HG02870 (cell line): ENCODE results near the gene MARCHF10.
"Not testable (repeated sequence)": the region's sequence is repeated elsewhere in the genome, so short reads cannot be mapped to it uniquely, and the experiment has no call there.

Source experiments
- ATAC-seq: cut with Tn5 transposase; IDR thresholded peaks from one replicate; pipeline ENCODE4 v1.9.1; 2021; ENCODE audit warnings: mild to moderate bottlenecking, moderate library complexity; ENCODE audit not compliant: unreplicated experiment

MARCHF10 gene, protein sequence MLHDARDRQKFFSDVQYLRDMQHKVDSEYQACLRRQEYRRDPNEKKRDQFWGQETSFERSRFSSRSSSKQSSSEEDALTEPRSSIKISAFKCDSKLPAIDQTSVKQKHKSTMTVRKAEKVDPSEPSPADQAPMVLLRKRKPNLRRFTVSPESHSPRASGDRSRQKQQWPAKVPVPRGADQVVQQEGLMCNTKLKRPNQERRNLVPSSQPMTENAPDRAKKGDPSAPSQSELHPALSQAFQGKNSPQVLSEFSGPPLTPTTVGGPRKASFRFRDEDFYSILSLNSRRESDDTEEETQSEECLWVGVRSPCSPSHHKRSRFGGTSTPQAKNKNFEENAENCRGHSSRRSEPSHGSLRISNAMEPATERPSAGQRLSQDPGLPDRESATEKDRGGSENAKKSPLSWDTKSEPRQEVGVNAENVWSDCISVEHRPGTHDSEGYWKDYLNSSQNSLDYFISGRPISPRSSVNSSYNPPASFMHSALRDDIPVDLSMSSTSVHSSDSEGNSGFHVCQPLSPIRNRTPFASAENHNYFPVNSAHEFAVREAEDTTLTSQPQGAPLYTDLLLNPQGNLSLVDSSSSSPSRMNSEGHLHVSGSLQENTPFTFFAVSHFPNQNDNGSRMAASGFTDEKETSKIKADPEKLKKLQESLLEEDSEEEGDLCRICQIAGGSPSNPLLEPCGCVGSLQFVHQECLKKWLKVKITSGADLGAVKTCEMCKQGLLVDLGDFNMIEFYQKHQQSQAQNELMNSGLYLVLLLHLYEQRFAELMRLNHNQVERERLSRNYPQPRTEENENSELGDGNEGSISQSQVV

DNA sequence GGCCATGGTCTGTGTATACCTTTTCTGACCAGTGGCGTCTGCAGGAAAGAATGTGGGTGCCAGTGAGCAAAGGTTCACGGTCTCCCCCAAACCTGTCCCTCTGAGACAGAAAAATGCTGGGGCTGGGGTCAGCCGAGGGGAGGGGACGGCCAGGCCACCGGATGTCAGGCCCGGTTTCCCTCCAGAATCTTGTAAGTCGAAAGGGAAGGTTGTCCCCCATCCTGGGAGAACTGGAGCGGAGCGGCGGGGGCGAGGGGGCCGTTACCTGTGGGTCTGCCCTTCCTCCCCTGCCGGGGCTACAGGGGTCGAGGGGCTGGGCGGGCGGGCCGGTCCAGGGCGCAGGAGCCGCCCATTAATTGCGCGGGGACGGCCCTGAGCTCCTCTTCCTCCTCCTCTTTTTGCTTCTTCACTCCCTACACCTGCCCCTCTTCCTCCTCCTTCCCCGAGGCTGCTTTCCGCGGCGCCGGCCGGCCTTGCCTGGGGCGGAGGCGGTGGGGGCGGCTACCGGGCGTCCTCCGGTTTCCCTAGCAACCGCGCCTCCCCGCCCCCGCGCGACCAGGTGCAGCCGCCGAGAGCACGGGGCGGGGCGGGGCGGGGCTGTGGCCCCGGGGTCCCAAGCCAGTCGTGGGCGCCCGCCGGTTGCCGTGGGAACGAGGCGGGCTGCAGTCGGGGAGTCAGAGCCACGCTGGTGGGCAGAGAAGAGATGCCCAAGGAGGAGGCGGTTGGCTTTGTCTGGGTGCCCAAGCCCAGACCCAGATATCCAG is at the start of gene MARCHF10:
Gene MARCHF10, minus strand, starts transcription at position 503 of the 764 bp plus-strand sequence. CDS start 6,579 bp downstream, outside the sequence.
- no peak for ATAC-seq

DNA sequence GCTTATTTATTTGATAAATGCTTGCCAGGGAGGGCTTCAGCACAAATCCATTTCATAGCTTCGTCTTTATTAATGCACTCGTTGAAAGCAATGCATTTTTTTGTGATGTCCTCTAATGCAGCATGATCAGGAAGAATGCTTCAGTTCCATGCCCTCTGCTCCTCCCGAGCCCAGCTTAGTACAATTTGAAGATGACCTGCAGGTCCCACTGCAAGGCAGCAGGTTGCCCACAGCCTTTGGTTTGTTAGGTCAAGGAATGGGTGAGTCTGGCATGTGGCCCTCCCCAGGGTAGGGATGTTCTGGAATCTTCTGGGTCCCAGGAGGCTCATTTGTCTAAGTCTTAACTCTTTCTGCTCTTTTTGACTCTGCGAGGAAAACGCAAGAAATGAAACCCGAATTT is 49.4 kb upstream of the MARCHF10 start:
- ATAC-seq: no peak

DNA sequence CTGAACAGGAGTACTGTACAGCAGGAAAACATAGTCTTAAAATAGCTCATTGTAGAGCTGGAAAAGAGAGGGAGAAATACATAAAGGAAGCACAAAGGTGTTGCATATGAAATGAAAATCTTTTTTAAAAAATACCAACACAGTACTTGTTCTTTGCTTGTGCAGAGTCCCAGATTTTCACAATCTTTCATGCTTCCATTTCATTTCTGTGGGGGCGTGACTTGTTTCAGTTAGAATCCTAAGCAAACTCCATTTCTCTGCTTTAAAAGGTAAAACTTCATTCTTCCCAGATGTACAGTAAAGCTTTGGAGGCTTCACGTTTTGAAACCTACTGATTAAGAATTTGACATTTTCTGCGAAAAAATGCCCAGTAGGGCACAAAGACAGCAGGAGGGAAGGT is 48.5 kb upstream of the MARCHF10 start:
- no peak for ATAC-seq

DNA sequence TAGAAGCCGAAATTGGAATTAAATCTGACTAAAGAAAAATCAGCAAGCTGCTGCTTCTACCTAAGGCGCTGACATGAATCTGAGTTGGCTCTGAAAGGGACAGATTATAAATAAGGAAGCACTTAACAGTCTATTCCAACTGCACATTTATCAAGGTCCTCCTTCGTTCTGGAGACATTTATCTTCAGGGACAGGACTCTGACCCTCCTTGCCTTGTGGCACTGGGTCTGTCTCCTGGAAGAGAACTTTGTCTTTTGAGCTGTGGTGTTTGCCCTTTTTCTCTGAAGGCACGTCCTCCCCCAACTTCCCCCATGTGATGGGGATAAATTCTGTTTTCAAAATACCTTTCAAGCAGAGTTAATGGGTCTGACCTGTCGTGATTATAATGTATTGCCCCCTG is 47.0 kb upstream of the MARCHF10 start:
- no peak for ATAC-seq

DNA sequence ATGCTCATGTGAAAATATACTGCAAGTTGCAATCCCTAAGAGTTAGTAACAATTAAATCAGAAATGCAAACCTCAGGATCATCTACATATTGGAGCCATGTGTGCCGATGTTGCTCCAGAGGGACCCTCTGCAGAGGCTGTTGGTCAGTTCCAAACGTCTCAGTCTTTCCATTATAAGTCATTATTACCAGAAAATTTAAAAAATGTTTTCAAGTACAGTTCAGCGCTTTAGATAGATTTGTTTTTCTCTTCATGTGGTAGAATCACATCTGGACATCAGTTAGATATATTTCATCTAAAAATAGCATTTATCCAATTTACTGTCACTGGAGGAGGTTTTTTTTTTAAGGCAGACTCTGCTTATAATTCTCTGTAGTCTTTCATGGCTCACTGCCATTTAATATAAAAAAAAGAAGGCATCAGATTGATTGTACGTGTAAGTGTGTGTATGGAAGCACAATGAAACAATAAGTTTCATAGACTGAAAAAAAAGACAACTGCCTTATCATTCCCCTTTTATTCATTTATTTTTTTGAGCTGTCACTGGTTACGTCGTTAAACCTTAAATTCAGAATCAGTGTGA is 46.1 kb upstream of the MARCHF10 start:
- no peak for ATAC-seq

DNA sequence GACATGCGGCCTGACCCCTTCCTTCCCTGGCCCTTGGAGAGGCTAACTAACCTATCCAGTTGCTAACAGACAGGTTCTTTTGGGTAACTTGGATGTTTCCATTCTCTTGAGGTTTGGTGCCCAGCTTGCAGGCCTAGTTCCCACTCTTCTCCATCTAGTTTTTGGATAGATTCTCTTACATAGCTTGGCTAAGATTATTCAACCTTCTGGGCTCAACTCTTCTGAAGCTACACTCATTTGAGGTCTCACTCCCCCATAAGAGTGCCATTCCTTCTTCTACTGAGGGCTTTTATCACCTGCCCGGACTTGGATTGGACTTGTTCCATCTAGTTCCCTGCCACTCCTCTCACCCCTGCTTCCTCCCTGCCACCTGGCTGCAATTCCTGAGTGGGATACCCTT is 44.1 kb upstream of the MARCHF10 start:
- no peak for ATAC-seq

DNA sequence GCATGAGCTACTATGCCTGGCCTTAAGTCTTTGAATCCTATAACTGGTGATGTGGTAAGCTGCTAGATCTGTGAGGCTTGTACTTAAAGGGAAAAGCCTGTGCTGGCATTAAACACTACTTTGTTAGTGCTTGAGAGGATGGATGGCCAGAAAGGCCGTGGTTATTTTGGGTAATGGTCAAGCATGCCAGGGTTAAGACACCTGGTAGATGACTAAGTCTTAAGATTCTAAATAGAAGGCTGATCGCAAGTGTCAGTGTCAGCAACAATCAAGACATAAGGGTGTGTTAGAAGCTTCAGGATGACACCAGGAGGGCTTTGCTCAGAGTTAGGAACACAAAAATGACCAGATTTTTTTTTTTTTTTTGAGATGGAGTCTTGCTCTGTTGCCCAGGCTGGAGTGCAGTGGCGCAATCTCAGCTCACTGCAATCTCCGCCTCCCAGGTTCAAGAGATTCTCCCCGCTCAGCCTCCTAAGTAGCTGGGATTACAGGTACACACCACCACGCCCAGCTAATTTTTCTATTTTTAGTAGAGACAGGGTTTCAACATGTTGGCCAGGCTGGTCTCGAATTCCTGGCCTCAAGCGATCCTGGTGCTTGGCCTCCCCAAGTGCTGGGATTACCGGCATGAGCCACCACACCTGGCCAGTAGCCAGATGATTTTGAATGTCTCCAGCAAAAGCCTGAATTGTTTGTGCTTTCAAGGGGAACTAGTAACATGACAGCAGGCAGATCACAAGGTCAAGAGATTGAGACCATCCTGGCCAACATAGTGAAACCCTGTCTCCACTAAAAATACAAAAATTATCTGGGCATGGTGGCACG is 41.7 kb upstream of the MARCHF10 start:
- not testable (repeated sequence) for ATAC-seq

DNA sequence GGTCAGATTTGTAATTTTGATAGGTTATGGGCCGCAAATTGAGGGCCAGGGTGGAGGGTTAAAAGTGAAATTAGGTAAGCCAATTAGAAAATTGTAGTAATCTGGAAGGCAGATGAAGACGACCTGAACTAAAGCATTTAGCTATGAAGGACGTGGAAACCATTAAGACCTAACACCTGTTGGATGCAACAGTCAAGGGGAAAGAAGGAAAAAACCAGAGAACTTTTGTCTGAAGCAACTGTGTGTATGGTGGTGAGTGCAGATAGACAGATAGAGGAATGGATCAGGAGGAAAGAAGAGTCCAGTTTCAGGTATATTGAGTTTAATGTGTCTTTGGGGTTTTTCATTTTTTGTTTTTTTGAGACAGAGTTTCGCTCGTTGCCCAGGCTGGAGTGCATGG is 40.2 kb upstream of the MARCHF10 start:
- ATAC-seq: no peak

DNA sequence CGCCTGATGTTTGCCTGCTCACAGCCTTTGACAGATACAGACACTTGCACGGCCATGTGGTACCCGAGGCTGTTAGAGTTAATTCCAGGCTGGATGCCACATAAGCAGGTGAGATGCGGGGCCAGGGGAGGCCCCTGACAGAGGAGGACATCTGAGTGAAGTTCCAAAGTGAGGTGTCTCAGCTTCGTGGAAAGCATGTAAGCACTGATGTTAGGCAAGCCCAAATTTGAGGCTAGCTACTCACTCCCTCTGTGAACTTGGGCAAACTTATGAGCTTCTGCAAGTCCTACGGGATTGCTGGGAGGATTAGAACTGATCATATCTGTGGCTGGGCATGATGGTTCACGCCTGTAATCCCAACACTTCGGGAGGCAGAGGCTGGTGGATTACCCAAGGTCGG is 39.3 kb upstream of the MARCHF10 start:
- ATAC-seq: no peak

DNA sequence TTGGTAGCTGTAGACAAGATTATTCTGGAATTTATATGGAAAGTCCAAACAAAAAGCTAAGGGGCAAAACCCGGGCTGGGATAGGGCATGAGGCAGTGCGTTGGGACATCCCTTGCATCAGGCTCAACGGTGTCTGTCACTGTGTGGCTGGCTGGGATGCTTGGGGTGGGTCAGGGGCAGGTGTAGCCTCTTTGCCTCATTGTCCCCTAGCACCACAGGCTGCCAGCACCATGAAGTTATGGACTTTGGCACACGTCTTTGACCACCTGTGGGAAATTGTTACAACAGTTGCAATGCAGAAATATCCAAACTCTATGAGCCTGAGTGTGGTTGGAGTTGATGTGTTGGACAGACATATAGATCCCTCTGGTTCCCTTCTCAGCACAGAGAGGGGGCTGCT is 32.8 kb upstream of the MARCHF10 start:
- ATAC-seq: no peak

DNA sequence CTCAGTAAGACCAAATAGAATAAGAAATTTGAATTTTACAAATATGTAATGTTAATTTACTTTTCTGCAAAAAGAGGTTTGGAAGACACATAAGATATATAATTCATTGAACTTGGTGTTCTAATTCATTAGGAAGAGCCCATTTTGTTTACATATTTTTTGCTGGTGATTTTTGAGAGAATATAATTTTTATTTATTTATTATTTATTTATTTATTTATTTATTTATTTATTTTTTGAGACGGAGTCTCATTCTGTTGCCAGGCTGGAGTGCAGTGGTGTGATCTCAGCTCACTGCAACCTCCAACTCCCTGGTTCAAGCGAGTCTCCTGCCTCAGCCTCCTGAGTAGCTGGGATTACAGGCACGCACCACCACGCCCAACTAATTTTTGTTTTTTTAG is 25.7 kb upstream of the MARCHF10 start:
- ATAC-seq: not testable (repeated sequence)

DNA sequence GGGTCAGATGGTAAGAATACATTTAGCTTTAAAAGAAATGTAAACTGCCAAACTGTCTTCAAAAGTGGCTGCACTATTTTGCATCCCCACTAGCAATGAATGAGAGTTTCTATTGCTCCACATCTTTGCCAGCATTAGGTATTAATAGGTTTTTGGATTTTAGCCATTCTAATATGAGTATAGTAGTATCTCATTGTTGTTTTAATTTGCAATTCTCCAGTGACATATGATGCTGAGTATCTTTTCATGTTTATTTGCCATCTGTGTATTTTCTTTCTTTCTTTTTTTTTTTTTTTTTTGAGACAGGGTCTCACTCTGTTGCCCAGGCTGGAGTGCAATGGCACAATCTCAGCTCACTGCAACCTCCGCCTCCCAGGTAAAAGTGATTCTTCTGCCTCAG is 24.3 kb upstream of the MARCHF10 start:
- no peak for ATAC-seq

DNA sequence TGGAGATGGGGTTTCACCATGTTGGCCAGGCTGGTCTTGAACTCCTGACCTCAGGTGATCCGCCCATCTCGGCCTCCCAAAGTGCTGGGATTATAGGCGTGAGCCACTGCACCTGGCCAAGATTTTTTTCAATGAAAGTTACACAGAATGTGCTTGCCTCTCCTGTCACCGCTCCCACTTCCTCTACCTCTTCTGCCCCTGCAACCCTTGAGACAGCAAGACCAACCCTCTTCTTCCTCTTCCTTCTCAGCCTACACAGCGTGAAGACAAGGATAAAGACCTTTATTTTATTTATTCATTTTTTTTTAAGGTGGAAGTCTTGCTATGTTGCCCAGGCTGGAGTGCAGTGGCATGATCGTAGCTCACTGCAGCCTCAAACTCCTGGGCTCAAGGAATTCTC is 23.0 kb upstream of the MARCHF10 start:
- ATAC-seq: not testable (repeated sequence)

DNA sequence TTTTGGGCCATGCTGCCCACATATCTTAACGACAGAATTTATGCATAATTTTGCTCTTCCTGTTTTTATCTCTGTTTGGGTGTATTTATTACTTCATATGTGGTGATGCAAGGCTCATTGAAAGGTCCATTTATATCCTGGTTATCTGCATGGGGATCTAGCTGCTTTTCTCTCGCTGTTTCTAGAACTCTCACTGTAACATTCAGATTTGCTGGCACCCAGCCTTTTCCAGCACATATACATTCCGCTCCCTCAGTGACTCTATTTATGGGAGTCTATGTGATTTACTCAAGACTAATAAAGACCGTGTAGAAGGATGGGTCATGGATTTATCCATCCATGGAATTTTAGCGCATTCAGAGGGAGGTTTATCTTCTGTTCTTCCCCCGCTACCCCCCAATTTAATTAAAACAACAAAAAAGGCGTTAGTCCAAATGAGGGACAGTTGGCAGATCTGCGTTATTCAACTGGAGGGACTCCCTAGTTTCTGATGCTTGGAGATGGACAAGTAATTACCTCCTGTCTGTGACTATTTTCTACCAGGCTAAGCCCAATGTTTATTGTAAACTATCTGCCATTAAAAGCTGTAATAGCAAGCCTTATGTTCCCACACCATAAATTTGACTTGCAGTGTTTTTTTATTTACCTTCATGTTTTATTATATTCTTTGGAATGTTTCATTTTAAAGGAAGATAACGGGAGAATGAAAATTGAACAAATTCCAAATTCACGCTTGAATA is 19.8 kb upstream of the MARCHF10 start:
- ATAC-seq: no peak

DNA sequence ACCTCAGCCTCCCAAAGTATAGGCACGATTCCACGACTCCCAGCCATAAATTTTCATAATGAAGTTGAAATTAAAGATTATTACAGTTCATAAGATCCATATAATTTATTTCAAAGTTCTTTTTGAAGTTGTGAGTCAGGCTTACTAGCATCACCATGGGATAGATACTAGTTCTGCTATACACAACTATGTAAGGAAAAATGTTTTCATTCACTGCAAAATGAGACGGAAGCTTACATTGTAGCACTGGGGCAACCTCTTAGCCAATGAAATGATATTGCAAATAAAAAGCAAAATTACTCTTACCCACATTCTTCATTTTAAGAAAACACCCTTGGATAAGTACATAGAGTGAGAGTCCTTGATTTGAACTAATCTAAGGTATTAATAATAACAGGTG is 18.8 kb upstream of the MARCHF10 start:
- ATAC-seq: no peak

DNA sequence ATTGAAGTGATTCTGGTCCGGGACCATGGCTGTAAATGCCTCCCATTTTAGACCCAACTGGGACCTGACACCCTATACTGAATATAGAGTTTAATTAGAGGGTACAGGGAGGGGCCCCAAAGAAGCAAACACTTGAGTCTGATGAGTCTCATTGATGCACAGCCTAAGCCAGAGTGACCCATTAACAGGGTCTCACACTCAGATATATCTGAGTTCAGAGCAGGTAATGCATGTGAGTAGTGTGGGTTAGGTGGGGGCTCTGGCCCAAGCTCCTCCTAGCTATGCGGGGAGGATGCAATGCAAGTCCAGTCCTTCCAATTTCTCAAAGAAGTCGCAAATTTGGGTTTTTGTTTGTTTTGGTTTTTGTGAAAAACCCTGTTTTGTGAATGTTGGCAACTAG is 17.1 kb upstream of the MARCHF10 start:
- ATAC-seq: no peak

DNA sequence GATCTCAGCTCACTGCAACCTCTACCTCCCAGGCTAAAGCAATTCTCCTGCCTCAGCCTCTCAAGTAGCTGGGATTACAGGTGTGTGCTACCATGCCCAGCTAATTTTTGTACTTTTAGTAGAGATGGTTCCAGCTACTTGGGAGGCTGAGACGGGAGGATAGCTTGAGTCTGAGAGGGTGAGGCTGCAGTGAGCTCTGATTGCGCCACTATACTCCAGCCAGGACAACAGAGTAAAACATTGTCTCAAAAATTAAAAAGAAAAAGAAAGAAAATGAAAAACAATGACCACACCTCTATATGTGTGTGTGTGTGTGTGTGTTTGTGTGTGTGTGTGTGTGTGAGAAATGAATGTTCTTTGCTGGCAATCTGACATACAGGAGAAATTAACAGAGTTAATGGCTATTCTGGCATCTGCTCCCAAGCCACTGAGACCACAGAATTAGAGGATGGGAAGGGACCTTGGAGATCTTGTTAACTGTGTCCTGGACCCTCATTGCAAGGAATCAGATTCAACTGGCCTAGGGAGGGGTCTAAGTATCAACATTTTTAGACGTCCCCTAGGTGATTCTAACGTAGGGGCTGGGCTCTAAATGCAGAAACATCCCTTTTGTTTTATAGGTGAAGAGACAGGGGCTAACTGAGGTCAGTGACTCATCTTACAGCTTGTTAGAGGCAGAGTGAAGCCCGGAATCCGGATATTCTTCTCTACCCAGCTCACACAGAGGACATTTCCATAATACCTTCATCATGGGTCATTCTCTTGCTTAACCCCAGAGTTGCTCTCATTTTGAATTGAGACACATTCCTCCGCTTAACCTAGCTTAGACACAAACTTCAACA is 16.4 kb upstream of the MARCHF10 start:
- ATAC-seq: no peak

DNA sequence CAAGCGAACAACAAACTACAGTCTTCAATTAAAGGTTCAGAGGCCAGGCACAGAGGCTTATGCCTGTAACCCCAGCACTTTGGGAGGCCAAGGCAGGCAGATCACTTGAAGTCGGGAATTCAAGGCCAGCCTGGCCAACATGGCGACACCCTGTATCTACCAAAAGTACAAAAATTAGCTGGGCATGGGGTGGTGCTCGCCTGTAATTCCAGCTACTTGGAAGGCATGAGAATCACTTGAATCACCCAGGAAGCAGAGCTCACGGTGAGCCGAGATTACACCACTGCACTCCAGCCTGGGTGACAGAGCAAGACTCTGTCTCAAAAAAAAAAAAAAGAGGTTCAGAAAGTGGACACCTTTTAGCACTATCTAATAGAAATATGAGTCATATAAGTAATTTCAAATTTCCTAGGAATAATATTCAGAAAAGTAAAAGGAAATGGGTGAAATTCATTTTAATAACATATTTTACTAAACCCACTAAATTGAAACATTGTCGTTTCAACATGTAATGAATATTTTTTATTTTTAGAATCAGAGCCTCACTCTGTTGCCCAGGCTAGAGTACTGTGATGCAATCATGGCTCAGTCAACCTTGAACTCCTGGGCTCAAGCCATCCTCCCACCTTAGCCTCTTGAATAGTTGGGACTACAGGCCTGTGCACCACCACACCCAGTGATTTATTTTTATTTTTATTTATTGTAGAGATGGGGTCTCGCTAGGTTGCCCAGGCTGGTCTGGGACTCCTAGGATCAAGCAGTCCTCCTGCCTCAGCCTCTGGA is 15.2 kb upstream of the MARCHF10 start:
- no peak for ATAC-seq
